ENCODE results near the gene CHPF.

GRCh38 chr2:219490186-219490585 lies 53.4 kb downstream of the CHPF start:
- no peak for TF ChIP-seq CTCF (IDR thresholded peaks at IDR 0.05; ENCODE audit: insufficient read depth, low read length, poor library complexity, severe bottlenecking)
- no peak for TF ChIP-seq EZH2phosphoT487 (conservative IDR thresholded peaks at IDR 0.05; ENCODE audit: low read length)

All from SU-DHL-6 (cell line).